Activated CD8-positive, alpha-beta T cell treated with anti-CD3 and anti-CD28 coated beads, Interleukin-2, amount 10 ng/mL, durations not matched to agents 7 days and 5 days (primary cell): Measurements from ENCODE around the gene GPR35. TPM values are rescaled to one million over a fixed set of nuclear protein-coding genes. Genes with fewer than 3 reads are reported as not detected.
"Not testable (repeated sequence)": the region's sequence is repeated elsewhere in the genome, so short reads cannot be mapped to it uniquely, and the experiment has no call there.

Experiments
- ATAC-seq: fragments of 150-1000 bp; cut with Tn5 transposase; one replicate; pipeline ENCODE4 v1.10.0; 2021; ENCODE audit warnings: moderate library complexity
- CTCF ChIA-PET: fragments of 350-600 bp; sonication (Branson Sonifier 250); formaldehyde crosslinking; loops from one replicate; lab custom pipeline; 2021; ENCODE audit warnings: antibody characterized with exemption; lab: Charles Lee
- POLR2A ChIA-PET: fragments of 350-600 bp; sonication (Branson Sonifier 250); formaldehyde crosslinking; loops from one replicate; lab custom pipeline; 2021; ENCODE audit warnings: antibody characterized with exemption; lab: Charles Lee
- DNase-seq: peaks from one replicate; pipeline ENCODE4 v3.0.0-alpha.2; 2020
- H3K27ac Mint-ChIP-seq: one replicate; pipeline ENCODE4 v1.8.0; 2021; ENCODE audit warnings: mild to moderate bottlenecking, mixed read lengths
- H3K27me3 Mint-ChIP-seq: one replicate; pipeline ENCODE4 v1.8.0; 2021; ENCODE audit warnings: low read depth, mixed read lengths
- H3K36me3 Mint-ChIP-seq: one replicate; pipeline ENCODE4 v1.8.0; 2021; ENCODE audit warnings: low read depth, mixed read lengths
- H3K4me1 Mint-ChIP-seq: one replicate; pipeline ENCODE4 v1.8.0; 2021; ENCODE audit warnings: low read depth, mixed read lengths
- H3K4me3 Mint-ChIP-seq: one replicate; pipeline ENCODE4 v1.8.0; 2021; ENCODE audit warnings: mild to moderate bottlenecking, mixed read lengths
- H3K9me3 Mint-ChIP-seq: one replicate; pipeline ENCODE4 v1.8.0; 2022; ENCODE audit warnings: mixed read lengths; ENCODE audit not compliant: insufficient read depth
- total RNA-seq, 2 experiments: library from RNA; stranded (reverse); gene quantifications; one replicate each; pipeline ENCODE4 v1.2.3, GENCODE V29; 2021

Gene GPR35
- total RNA-seq, 2 experiments from 2014 or later: 21.6 to 23.8 TPM

DNA sequence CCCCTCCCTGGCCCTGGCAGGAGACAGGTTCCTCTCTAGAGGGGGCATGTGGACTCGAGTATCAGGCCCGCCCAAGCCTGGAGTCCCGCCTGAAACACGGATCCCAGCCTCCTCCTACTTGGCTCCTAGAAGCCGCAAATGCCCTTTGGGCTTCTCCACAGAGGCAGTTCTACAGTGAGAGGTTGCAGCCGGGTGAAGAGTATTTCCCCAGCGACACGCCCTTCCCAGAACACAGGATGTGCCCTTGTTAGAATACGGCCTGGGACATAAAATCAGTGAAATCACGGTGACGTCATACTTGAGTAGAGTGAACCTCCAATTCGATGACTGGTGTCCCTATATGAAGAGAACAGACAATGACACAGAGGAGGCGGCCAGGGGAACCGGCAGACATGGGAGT is 52.8 kb downstream of the GPR35 start:
- ATAC-seq, H3K27me3 Mint-ChIP-seq, H3K4me1 Mint-ChIP-seq, POLR2A ChIA-PET, CTCF ChIA-PET, H3K9me3 Mint-ChIP-seq, H3K27ac Mint-ChIP-seq, H3K4me3 Mint-ChIP-seq, H3K36me3 Mint-ChIP-seq, DNase-seq: not testable (repeated sequence)

DNA sequence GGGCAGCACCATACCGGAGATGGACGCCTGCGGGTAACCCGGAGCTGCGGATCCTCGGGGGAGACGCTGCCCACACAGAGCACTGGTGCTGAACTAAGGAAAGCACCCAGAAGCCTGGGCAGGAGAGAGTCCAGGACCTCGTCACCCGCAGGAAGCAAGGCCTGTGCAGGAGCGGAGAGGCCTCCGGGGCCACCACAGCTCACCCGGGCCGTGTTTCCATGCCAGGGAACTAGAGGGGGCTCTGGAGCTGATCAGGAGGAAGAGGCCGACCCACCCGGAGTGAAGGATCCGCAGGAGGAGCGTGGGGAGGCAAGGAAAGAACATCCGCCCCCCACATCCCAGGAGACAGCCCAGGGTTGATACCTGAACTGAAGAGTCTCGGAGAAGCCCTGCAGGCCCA is 53.6 kb downstream of the GPR35 start:
- H3K4me3 Mint-ChIP-seq, H3K4me1 Mint-ChIP-seq, H3K27me3 Mint-ChIP-seq, H3K36me3 Mint-ChIP-seq, H3K27ac Mint-ChIP-seq, CTCF ChIA-PET, H3K9me3 Mint-ChIP-seq, POLR2A ChIA-PET, ATAC-seq, DNase-seq: not testable (repeated sequence)

DNA sequence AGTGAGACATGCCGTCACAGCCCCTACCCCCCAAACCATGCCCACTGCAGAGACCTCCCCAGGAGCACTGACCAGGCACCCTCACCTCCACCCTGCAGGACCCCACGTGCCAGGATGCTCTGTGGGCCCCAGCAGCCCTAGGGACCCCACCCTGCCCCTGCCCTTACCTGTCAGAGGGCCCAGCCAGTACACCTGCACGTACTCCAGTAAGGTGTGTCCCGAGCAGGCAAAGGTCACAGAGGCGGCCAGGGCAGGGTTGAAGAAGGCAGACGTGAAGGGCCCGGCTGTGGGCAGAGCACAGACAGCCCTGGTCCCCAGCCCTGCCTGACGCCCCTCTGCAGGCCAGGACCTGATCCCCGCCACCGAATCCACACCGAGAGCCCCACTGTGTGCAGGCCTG is 54.9 kb downstream of the GPR35 start:
- CTCF ChIA-PET, H3K27me3 Mint-ChIP-seq, DNase-seq, H3K27ac Mint-ChIP-seq, ATAC-seq, H3K4me1 Mint-ChIP-seq, H3K36me3 Mint-ChIP-seq, H3K4me3 Mint-ChIP-seq, H3K9me3 Mint-ChIP-seq, POLR2A ChIA-PET: not testable (repeated sequence)

Other genes with a start within 250 kb of the GPR35 start
- 1 to 10 TPM; 4.4 to 5.7 TPM for gene GPC1, start 189.8 kb upstream of the GPR35 start, total RNA-seq
- gene ANKMY1, start 67.5 kb upstream of the GPR35 start, total RNA-seq: 10 to 100 TPM; 27.9 to 33.3 TPM
- 1 to 10 TPM; 6.8 to 8.1 TPM for gene DUSP28, start 65.1 kb upstream of the GPR35 start, total RNA-seq
- 100 to 1,000 TPM; 110 to 113 TPM for gene RNPEPL1, start 57.0 kb upstream of the GPR35 start, total RNA-seq
- gene CAPN10, start 38.7 kb upstream of the GPR35 start, total RNA-seq: 10 to 100 TPM; 53.0 to 61.2 TPM
- gene AQP12B, start 57.4 kb downstream of the GPR35 start, total RNA-seq: not detected
- not detected for gene AQP12A, start 66.4 kb downstream of the GPR35 start, total RNA-seq
- 1 to 10 TPM in 1 of 2 experiments, under 1 TPM in 1; 0.81 to 1.5 TPM for gene KIF1A, start 194.7 kb downstream of the GPR35 start, total RNA-seq
- not detected for gene AGXT, start 243.3 kb downstream of the GPR35 start, total RNA-seq